Measurements from ENCODE around the gene MYO7B. TPM values are rescaled to one million over a fixed set of nuclear protein-coding genes. Genes with fewer than 3 reads are reported as not detected.

The MYO7B gene
- total RNA-seq, 1 donor from 2014 or later: 0.29 TPM

DNA sequence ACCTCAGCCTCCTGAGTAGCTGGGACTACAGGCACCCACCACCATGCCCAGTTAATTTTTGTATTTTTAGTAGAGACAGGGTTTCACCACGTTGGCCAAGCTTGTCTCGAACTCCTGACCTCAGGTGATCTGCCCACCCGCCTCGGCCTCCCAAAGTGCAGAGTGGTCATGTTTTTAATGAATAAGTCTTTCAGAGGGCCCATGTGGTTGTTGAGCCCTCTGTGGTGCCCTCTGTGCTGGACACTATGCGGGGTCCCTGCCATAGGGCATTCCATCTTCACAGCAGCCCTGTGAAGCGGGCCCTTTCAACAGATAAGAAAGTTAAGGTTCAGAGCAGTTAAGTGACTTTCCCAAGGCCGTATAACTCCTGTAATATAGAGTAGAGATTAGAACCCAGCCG lies 25.9 kb downstream of the MYO7B start:
- Mint-ChIP-seq H3K27ac (ENCODE audit: unreplicated experiment) (no peak overlapping the region), H3K9me3 (ENCODE audit: unreplicated experiment) (peaks cover 2% of the 10 kb centered on the region), H3K4me1 (ENCODE audit: low read depth, unreplicated experiment) (peaks cover 1% of the 10 kb centered on the region), H3K36me3 (ENCODE audit: unreplicated experiment) (no peaks in the 10 kb centered on the region), H3K27me3 (ENCODE audit: unreplicated experiment) (peaks cover 9% of the 10 kb centered on the region), H3K4me3 (ENCODE audit: unreplicated experiment) (no peak overlapping the region)
- TF ChIP-seq, protein P1, sequence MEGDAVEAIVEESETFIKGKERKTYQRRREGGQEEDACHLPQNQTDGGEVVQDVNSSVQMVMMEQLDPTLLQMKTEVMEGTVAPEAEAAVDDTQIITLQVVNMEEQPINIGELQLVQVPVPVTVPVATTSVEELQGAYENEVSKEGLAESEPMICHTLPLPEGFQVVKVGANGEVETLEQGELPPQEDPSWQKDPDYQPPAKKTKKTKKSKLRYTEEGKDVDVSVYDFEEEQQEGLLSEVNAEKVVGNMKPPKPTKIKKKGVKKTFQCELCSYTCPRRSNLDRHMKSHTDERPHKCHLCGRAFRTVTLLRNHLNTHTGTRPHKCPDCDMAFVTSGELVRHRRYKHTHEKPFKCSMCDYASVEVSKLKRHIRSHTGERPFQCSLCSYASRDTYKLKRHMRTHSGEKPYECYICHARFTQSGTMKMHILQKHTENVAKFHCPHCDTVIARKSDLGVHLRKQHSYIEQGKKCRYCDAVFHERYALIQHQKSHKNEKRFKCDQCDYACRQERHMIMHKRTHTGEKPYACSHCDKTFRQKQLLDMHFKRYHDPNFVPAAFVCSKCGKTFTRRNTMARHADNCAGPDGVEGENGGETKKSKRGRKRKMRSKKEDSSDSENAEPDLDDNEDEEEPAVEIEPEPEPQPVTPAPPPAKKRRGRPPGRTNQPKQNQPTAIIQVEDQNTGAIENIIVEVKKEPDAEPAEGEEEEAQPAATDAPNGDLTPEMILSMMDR (IDR thresholded peaks at IDR 0.05; ENCODE audit: partially characterized antibody, unreplicated experiment): no peak
- no peak for DNase-seq

DNA sequence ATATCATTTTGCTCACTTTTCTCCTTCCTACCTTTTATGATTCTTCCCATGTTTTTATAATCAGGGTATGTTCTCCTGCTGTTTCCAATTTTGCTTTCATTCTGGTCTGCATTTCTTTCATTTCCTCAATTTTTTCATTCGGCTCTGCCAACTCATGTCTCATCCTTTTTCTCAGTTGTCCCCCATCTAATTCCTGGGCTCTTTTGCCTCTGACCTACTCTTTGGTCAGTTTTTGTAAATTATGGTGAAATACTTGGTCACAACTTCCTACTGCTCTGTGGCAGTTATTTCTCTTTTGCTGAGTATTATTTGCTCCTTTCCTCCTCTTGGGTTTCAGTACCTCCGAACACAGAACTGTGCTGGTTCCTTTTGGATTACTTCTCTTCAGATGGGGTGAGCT lies 27.5 kb downstream of the MYO7B start:
- TF ChIP-seq, protein P1 (IDR thresholded peaks at IDR 0.05; ENCODE audit: partially characterized antibody, unreplicated experiment): no peak
- peaks cover 2% of the 10 kb centered on the region for H3K9me3 Mint-ChIP-seq (ENCODE audit: unreplicated experiment)
- H3K4me1 Mint-ChIP-seq (ENCODE audit: low read depth, unreplicated experiment): peaks cover 1% of the 10 kb centered on the region
- no peak overlapping the region for H3K4me3 Mint-ChIP-seq (ENCODE audit: unreplicated experiment)
- H3K27ac Mint-ChIP-seq (ENCODE audit: unreplicated experiment): no peak overlapping the region
- H3K36me3 Mint-ChIP-seq (ENCODE audit: unreplicated experiment): no peaks in the 10 kb centered on the region
- peaks cover 9% of the 10 kb centered on the region for H3K27me3 Mint-ChIP-seq (ENCODE audit: unreplicated experiment)
- DNase-seq: no peak

DNA sequence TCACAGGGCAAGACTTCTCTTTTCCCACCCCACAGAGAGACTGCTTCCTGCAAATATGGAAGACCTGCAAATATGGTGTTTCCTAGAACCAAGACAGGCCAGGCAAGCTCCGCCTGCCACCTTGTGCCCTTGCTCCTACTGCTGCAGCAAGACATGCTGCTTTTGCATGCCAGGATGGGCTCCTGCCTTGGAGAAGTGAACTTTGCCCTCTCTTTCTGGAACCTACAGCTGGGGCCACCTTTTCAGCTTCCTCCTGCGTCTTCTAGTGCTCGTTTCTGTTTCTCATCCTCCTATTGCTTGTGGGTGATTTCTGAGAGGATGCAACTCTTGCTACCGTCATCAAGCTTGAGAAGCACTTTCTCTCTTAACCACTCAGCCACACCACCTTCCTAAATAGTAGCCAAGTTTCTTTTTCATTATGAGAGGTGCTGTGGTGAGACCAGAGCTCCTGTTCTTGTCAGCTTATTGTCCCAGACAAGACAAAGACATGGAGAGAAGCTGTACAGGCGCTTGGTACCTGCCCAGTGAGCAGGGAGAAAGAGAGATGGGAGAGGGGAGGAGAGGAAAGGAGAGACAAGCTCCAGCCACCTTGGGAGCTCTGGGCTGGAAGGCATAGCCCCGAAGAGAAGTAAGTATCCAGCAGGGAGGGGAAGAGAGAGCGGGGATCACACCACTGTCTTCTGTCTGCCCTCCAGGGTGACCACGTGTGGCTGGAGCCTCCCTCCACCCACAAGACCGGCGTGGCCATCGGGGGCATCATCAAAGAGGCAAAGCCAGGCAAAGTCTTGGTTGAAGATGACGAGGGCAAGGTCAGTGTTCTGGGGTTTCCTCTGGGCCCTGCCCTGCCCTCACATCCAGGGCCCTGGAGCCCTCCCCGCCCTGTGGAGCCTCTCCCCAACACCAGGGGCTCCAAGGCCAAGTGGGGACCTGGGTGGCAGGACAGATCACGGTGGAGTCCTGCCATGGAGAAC lies 28.3 kb downstream of the MYO7B start:
- peaks cover 1% of the 10 kb centered on the region for H3K4me1 Mint-ChIP-seq (ENCODE audit: low read depth, unreplicated experiment)
- H3K36me3 Mint-ChIP-seq (ENCODE audit: unreplicated experiment): no peaks in the 10 kb centered on the region
- no peak overlapping the region for H3K4me3 Mint-ChIP-seq (ENCODE audit: unreplicated experiment)
- DNase-seq: no peak
- TF ChIP-seq, protein P1 (IDR thresholded peaks at IDR 0.05; ENCODE audit: partially characterized antibody, unreplicated experiment): no peak
- H3K27me3 Mint-ChIP-seq (ENCODE audit: unreplicated experiment): peaks cover 9% of the 10 kb centered on the region
- peaks cover 2% of the 10 kb centered on the region for H3K9me3 Mint-ChIP-seq (ENCODE audit: unreplicated experiment)
- no peak overlapping the region for H3K27ac Mint-ChIP-seq (ENCODE audit: unreplicated experiment)

DNA sequence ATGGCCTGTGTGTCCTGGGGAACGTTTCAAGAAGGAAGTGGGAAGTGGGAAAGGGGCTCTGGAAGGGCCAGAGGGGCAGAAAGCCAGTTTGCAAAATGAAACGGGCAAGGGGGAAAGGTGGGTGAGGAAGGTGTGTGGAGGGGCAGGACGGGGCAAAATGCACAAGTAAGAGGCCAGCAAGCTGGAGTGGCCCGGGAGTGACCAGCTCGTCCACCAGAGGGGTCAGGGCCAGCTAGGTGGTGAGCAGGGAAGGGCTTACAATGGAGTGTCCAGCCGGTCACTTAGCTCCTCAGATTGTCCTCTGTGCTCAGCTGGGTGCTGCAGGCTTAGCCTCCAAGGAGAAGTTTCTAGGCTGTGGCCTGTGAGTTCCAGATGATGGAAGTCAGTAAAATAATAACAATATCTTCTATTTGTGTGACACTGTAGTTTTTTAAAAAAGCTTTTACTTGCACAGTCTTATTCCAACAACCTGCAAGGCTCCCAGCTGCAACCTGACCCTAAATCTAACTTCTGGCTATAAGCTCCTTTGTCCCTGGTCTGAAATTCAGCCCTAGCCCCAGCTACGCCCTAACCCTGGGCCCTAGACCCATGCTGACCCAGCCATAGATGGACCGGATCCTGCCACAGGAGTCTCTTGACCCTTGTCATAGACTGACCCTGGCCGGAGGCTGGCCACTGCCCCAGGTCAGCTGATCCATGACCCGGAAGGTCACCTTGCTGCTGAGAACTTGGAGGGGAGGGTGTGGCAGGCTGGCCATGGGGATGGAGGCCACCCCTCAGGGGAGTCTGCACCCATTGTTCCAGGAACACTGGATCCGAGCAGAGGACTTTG lies 29.2 kb downstream of the MYO7B start:
- H3K36me3 Mint-ChIP-seq (ENCODE audit: unreplicated experiment): no peaks in the 10 kb centered on the region
- no peak for DNase-seq

More for the DNA sequence above, 29.2 kb downstream of the MYO7B start:
- Mint-ChIP-seq H3K9me3 (ENCODE audit: unreplicated experiment) (peaks cover 2% of the 10 kb centered on the region), H3K27ac (ENCODE audit: unreplicated experiment) (no peak overlapping the region), H3K4me1 (ENCODE audit: low read depth, unreplicated experiment) (peaks cover 5% of the 10 kb centered on the region), H3K4me3 (ENCODE audit: unreplicated experiment) (no peak overlapping the region), H3K27me3 (ENCODE audit: unreplicated experiment) (peaks cover 8% of the 10 kb centered on the region)
- TF ChIP-seq, protein P1 (IDR thresholded peaks at IDR 0.05; ENCODE audit: partially characterized antibody, unreplicated experiment): no peak

Data from glutamatergic neuron (in vitro differentiated cells).